ENCODE results near the gene MCHR1.

DNA sequence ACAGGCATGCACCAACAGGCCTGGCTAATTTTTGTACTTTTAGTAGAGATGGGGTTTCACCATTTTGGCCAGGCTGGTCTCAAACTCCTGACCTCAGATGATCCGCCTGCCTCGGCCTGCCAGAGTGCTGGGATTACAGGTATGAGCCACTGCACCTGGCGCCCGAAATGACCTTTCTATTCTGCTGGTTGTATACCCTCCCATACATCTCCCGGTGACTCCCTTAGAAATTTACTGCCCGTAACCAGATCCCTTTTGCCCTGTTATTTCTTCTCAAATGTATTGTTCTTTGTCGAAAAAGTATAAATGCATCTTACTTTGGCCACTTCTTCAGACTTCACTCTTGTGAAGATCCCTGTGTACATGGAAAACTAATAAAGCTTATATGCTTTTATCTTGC is 22.0 kb downstream of the MCHR1 start:
- TF ChIP-seq, protein P1, sequence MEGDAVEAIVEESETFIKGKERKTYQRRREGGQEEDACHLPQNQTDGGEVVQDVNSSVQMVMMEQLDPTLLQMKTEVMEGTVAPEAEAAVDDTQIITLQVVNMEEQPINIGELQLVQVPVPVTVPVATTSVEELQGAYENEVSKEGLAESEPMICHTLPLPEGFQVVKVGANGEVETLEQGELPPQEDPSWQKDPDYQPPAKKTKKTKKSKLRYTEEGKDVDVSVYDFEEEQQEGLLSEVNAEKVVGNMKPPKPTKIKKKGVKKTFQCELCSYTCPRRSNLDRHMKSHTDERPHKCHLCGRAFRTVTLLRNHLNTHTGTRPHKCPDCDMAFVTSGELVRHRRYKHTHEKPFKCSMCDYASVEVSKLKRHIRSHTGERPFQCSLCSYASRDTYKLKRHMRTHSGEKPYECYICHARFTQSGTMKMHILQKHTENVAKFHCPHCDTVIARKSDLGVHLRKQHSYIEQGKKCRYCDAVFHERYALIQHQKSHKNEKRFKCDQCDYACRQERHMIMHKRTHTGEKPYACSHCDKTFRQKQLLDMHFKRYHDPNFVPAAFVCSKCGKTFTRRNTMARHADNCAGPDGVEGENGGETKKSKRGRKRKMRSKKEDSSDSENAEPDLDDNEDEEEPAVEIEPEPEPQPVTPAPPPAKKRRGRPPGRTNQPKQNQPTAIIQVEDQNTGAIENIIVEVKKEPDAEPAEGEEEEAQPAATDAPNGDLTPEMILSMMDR (IDR thresholded peaks at IDR 0.05), result no peak
- no peak for TF ChIP-seq POLR2A (IDR thresholded peaks at IDR 0.05)
- TF ChIP-seq POLR2AphosphoS5 (IDR thresholded peaks at IDR 0.05), result no peak
- no peak for TF ChIP-seq EP300 (IDR thresholded peaks at IDR 0.05)
